Activated CD8-positive, alpha-beta memory T cell treated with anti-CD3 and anti-CD28 coated beads, Interleukin-2, amount 50 U/mL, for 1 hour (primary cell): ENCODE data around the gene NIM1K.
"Not testable (repeated sequence)": the region's sequence is repeated elsewhere in the genome, so short reads cannot be mapped to it uniquely, and the experiment has no call there.

Experiments
- DNase-seq: peaks from one replicate; pipeline ENCODE4 v3.0.0-alpha.2; 2020; ENCODE audit errors: extremely low read depth

NIM1K gene

GRCh38 chr5:43190755-43191603 lies 1.0 kb upstream of the NIM1K start:
- no peak for DNase-seq

DNA sequence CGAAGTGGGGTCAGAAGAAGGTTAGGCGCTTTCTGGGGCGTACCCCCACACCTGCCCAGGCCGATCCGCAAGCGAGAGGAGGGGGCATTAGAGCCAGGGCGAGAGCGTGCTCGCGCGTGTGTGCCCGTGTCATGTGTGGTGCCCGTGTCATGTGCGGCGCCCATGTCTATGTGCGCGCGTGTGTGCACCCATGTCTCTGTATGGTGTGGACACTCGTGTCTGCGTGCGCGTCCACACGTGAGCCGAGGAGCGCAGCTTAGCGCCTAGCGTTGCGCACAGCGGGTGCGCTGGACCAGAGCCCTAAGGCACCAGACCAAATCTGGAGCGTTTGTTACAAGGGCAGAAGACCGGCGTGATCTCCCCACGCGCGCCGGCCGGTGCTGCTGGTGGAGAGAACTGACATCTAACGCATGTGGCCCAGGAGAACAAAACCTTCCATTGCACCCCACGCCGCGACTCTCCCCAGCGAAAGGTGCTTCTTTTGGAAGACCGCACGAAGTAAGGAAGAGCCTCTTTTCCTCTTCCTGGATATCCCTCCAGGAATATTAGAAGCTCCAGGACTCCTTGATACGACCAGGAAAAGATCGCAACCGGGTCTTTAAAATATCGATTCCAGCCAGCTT lies 644 bp downstream of the NIM1K start:
- DNase-seq = no peak

DNA sequence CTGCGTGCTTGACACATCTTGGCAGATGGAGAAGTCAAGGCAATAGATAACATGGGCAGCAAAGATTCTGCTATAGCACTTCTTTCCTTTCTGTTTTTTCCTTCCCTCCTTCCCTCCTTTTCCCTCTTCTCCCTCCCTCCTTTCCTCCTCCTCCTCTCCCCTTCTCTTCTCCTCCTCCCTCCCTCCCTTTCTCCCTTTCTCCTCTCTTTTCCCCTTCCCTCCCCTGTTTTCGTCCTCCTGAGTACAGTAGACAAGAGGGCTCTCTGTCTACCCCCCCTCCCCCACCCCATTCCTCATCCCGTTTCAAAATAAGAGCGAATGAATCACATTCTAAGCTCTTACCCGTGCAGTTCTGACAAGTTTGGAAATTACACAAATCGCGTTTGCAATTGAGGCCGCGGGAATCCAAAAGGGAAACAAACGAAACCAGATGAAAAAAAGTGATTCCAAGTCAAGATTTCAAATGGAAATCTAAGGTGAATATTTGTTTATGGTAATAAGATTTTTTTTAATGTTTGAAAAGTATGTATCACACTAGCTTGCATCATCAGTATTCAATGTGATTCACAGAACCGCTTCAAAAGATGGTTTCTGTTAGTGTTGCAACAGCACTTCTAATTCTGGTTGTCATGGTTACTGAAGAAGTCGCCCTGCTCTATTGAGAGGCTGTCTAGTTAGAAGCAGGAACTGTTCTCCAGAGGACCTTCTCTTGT lies 1.3 kb downstream of the NIM1K start:
- no peak for DNase-seq

DNA sequence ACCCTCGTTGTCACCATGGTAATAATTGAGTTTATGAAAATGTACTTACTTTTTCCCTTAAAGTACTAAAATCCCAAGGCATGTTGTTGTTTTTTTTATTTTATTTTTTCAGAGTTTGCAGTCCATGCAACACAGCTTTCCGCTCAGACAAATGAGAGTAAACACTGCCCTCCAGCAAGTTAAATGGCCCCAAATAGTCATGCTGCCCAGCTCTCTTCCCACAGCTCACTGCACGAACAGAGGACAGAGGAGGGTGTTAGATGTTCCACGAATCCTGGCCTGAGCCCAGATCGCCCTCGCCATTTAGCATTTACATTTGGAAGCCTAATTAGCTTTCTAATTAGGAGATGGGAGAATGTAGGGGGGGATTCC lies 1.9 kb downstream of the NIM1K start:
- DNase-seq = no peak

DNA sequence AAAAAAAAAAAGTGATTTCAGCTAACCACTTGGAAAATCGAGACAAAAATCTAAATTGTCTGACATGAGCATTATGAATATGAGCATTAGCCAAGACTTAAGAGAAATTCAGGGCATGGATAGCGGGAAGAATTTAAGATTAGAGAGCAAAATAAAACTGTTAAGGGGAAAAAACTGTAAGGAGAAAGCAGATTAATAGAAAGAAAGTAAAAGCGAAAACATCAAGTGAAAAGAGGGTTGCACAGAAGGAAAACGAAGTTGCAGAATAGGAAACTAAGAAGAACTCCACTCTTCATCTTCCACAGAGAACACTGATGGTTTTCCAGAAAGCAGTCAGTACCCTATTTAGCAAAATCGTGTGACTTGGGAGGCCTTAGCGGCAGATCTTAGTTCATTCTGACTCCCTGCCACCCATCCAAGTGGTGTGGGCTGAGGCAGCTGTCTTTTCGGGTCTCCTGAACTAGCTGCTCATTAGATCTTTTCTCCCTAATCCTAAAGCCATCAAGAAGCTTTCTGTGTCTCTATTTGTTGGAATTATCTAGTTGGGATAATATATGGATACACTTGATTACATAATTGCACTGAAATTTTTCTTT lies 3.7 kb downstream of the NIM1K start:
- DNase-seq = no peak

DNA sequence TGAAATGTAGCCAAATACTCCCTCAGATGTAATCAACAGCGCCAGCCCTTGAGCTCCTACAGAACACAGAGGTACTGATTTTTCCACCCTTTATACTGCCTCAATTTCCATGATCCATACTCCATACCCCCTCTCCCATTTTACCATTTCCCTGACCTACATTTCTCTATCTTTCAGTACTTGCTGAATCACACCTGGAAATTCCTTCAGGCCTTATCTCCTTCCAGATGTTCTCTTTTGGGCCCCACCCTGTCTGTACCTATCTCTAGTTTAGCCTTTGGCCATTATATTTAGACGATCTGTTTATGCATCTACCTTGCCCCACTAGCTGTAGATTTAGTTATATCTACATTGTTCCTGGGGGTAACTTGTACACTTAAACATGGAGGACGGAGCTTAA lies 5.5 kb downstream of the NIM1K start:
- DNase-seq = no peak

DNA sequence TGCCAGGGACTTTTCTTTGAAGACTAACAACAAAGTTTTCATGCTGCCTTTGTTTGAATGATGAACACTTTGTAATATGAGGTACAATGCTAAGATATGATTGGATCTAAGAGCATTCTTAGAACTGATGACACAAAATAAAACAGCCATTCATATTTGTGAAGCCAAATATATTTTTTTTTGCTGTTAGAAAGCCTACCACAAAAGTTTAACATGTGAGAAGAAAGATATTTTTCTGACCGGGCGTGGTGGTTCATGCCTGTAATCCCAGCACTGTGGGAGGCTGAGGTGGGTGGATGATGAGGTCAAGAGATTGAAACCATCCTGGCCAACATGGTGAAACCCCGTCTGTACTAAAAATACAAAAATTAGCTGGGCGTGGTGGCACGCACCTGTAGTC lies 9.4 kb downstream of the NIM1K start:
- DNase-seq = not testable (repeated sequence)

- no peak for DNase-seq
These were observed 10.4 kb downstream of the NIM1K start for GRCh38 chr5:43202380-43202779.

DNA sequence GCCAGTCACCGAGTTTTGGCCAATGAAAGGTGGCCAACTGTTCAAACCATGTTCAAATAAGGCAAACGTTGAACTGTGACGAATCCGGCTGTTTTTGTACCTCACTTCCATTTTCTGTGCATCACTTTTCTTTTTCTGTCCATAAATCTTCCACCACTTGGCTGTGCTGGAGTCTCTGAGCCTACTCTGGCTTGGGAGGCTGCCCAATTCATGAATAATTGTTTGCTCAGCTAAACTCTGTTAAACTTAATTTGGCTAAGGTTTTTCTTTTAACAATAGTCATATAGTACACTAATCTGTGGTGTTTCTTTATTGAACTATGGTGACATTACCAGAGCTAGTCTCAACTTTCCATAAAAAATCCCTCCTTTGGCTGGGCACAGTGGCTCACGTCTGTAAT lies 11.3 kb downstream of the NIM1K start:
- DNase-seq = no peak

DNA sequence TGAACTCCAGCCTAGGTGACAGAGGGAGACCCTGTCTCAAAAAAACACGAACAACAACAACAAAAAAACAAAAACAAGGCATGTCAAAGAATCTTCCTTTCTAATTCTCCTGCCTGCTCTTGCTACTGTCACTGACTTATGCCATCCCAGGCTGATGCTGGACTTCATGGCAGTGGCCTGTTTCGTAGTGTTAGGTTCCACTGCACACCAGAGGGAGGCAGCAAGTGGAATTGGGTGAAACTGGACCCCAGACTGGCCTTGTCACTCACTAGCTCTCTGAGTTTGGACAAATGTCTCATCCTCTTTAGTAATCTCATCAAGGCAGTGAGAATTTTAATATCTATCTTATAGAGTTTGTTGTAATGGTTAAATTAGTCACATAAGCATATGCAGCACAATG lies 12.9 kb downstream of the NIM1K start:
- DNase-seq = no peak

GRCh38 chr5:43207601-43208000 lies 15.6 kb downstream of the NIM1K start:
- no peak for DNase-seq

DNA sequence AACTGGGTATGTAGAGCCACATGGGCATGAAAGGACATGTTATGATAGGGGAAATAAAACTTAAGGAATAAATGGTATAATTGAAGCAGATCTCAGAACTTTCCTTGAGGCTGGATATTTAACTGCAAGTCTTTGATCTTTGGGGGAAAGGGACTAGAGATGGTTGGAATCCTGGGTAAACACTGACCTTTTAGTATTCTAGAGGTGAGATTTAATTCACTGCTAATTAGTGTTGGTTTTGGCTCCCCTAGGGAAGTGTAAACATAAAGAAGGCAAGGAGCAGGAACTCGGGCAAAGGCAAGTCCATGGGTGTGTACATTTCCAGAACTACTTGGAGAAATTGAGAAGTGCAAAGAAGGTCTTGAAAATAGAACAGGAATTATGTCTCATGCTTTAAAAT lies 16.6 kb downstream of the NIM1K start:
- DNase-seq = no peak

DNA sequence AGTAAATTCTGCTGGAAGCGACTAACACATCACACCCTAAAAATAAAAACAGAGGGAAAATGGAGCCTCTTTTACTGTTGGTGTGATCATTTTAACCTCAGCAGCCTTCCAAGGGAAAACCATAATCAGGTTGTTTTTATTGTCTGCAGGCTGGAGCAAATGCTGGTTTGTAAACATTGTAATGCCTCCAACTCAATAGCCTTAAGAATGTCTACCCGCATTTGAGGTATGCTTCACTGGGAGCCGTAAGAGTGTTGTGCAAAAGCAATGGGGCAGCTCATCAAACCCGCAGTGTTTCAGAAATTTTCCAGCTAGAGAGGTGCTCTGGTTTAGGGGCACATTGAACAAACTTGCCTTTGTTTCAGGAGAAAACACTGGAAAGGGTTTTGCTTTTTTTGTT lies 17.0 kb downstream of the NIM1K start:
- DNase-seq = no peak

- no peak for DNase-seq
These were observed 17.8 kb downstream of the NIM1K start for GRCh38 chr5:43209833-43210232.

DNA sequence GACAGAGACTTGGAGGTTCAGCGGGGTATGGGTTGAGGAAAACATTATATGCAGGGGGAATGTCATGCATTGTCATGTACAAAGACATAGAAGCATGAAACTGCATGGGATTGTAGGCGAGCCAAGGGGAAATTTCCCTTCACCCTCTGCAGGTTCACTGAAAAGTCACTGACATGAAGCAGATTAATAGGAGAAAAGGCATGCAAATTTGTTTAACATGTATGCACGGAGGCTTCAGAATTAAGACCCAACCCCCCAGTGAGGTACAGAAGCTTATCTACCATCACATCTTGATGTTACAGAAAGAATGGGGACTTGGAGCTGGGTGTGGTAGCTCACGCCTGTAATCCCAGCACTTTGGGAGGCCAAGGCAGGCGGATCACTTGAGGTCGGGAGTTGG lies 18.5 kb downstream of the NIM1K start:
- no peak for DNase-seq

GRCh38 chr5:43213951-43214350 lies 21.9 kb downstream of the NIM1K start:
- DNase-seq = no peak

- DNase-seq = no peak
These were observed 23.1 kb downstream of the NIM1K start for GRCh38 chr5:43215073-43215631.

- no peak for DNase-seq
These were observed 24.9 kb downstream of the NIM1K start for GRCh38 chr5:43216941-43217340.

DNA sequence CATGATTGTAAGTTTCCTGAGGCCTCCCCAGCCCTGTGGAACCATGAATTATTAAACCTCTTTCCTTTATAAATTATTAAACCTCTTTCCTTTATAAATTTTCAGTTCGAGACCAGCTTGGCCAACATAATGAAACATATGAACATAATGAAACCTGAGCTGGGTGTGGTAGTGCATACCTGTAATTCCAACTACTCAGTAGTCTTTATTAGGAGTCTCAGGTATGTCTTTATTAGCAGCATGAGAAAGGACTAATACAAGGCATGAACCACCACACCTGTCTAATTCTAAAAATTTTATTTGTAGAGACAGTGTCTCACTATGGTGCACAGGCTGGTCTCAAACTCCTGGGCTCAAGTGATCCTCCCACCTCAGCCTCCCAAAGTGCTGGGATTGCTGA lies 27.1 kb downstream of the NIM1K start:
- no peak for DNase-seq

DNA sequence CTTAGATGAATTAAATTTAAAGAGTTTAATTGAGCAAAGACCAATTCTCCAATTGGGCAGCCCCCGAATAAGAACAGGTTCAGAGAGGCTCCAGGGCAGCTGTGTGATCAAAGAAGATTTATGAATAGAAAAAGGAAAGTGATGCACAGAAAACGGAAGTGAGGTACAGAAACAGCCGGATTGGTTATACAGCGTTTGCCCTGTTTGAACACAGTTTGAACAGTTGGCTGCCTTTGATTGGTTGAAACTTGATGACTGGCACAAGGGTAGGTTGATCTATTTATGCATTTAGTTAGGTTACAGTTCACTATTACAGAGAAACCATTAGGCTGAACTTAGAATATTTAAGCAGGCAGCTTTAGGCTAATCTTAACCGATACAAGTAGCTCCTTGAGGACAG lies 29.5 kb downstream of the NIM1K start:
- DNase-seq = no peak

DNA sequence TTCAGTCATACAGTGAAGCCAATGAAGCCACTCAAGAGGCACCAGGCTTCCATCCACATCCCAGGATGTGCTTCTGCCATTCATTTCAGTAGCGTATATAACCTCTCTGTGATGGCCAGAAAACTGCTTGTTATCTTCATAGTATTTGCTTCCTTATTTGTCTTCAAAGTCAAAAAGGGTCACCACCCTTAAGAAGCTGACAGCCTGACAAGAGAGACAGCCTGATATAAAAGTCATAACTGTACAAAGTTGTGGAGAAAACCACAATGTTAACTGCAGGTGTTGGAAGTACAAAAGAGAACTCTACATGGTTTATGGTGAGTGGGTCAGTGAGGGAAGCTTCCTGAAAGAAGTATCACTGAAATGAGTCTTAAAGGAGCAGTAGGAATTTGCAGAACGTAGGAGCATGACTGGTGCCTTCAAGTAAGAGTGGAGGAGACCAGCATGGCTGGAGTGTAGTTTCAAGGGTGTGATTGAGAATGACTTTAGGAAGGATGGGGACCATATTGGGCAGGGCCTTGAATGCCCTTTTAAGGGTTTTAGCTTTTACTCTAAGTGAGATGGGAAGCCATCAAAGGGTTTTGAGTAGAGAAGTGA lies 33.7 kb downstream of the NIM1K start:
- no peak for DNase-seq

DNA sequence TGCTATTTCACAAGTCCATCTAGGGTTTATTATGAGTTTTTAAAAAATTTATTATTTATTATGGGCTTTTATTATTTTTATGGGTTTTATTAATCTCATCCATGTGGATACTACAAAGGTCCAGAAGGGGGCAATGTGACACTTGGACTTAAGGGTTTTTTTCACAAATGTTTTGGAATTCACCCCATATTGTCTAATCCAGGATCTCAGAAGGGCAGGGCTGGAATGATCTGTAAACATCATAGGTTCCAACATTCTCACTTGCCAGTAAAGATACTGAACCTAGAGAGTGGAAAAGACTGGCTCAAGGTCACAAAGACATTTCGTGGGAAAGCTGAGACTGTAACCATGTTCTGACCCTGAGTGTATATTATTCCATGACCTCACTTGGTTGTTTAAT lies 35.6 kb downstream of the NIM1K start:
- DNase-seq = no peak
